Measurements from ENCODE around the gene WNT9B. TPM values are rescaled to one million over a fixed set of nuclear protein-coding genes. Genes with fewer than 3 reads are reported as not detected.

The WNT9B gene
- total RNA-seq, 1 donor from 2014 or later: not detected

- H3K9me3 Mint-ChIP-seq (ENCODE audit: unreplicated experiment): no peaks in the 10 kb centered on the region
- H3K27me3 Mint-ChIP-seq (ENCODE audit: unreplicated experiment): peaks cover 1% of the 10 kb centered on the region
- no peak for TF ChIP-seq CTCF (IDR thresholded peaks at IDR 0.05; ENCODE audit: partially characterized antibody, unreplicated experiment)
- H3K4me3 Mint-ChIP-seq (ENCODE audit: unreplicated experiment): no peak overlapping the region
- H3K27ac Mint-ChIP-seq (ENCODE audit: unreplicated experiment): no peak overlapping the region
- H3K36me3 Mint-ChIP-seq (ENCODE audit: unreplicated experiment): no peaks in the 10 kb centered on the region
- peaks cover 11% of the 10 kb centered on the region for H3K4me1 Mint-ChIP-seq (ENCODE audit: low read depth, unreplicated experiment)
- no peak for DNase-seq
Measured at GRCh38 chr17:46935658-46936266, 84.4 kb downstream of the WNT9B start.

Other genes with a start within 250 kb of the WNT9B start
- 1.7 TPM for gene WNT3, start 32.9 kb upstream of the WNT9B start, total RNA-seq (ENCODE audit: unreplicated experiment)
- 62.4 TPM for gene GOSR2, start 71.6 kb downstream of the WNT9B start, total RNA-seq (ENCODE audit: unreplicated experiment)
- gene RPRML, start 127.7 kb downstream of the WNT9B start, total RNA-seq (ENCODE audit: unreplicated experiment): 4.5 TPM

Data from glutamatergic neuron (in vitro differentiated cells).